NB4 (cell line): Measurements from ENCODE around the gene CORIN.

Source experiments
- CTCF ChIP-seq: IDR thresholded peaks from one replicate; pipeline ENCODE4 v1.5.1; 2012; ENCODE audit warnings: low read depth, low read length
- POLR2A ChIP-seq: IDR thresholded peaks from 2 replicates; pipeline ENCODE4 v1.6.1; 2011; ENCODE audit warnings: mild to moderate bottlenecking; ENCODE audit not compliant: insufficient read length; ENCODE audit errors: extremely low read depth

- no peak for TF ChIP-seq CTCF
- TF ChIP-seq POLR2A = no peak
These were observed 240.2 kb downstream of the CORIN start for GRCh38 chr4:47597696-47598095.
